PFSK-1 (cell line): ENCODE data around the gene ZMYND11.

Source experiments
- FOXP2 ChIP-seq: optimal IDR thresholded peaks from 2 replicates; pipeline ENCODE3; 2011; ENCODE audit warnings: borderline replicate concordance, control low read depth, inconsistent platforms; ENCODE audit not compliant: insufficient read depth; ENCODE audit errors: extremely low read length, extremely low read depth
- POLR2AphosphoS5 ChIP-seq: IDR thresholded peaks from 2 replicates; pipeline ENCODE4 v1.6.1; 2012; ENCODE audit warnings: low read depth, mild to moderate bottlenecking, control low read depth, low read length, moderate library complexity
- REST ChIP-seq, 2 experiments: IDR thresholded peaks; 2 replicates each; pipeline versions ENCODE4 v1.6.1 to v1.8.0; 2011 to 2012; ENCODE audit warnings: low read depth in 2 of 2, low read length in 2 of 2, control low read depth in 1 of 2, inconsistent platforms in 1 of 2, mild to moderate bottlenecking in 1 of 2, moderate library complexity in 1 of 2; ENCODE audit not compliant: insufficient read depth in 1 of 2
- SIN3A ChIP-seq: IDR thresholded peaks from 2 replicates; pipeline ENCODE4 v1.6.1; 2012; ENCODE audit warnings: mild to moderate bottlenecking, low read length, moderate library complexity, borderline replicate concordance; ENCODE audit not compliant: insufficient read depth
- TAF1 ChIP-seq: IDR thresholded peaks from 2 replicates; pipeline ENCODE4 v1.6.1; 2012; ENCODE audit warnings: low read length, control low read depth, borderline replicate concordance; ENCODE audit not compliant: insufficient read depth

ZMYND11 gene

GRCh38 chr10:132946-133898 is 2.0 kb upstream of the ZMYND11 start:
- TF ChIP-seq SIN3A (no peak), FOXP2 (no peak), REST (IDR thresholded peaks at IDR 0.05; ENCODE audit: insufficient read depth in 1 of 2, low read depth in 2 of 2, low read length in 2 of 2) (no peak), POLR2AphosphoS5 (no peak), TAF1 (no peak)

GRCh38 chr10:134247-135131 is 766 bp upstream of the ZMYND11 start:
- TF ChIP-seq REST (IDR thresholded peaks at IDR 0.05; ENCODE audit: insufficient read depth in 1 of 2, low read depth in 2 of 2, low read length in 2 of 2) (no peak), POLR2AphosphoS5 (no peak), TAF1 (no peak), SIN3A (no peak), FOXP2 (no peak)

GRCh38 chr10:135601-136464 is 578 bp downstream of the ZMYND11 start:
- TF ChIP-seq SIN3A (no peak), TAF1 (0 out of 2 replicates have a peak, but pooled peaks have one; percentile 8), REST (IDR thresholded peaks at IDR 0.05; ENCODE audit: insufficient read depth in 1 of 2, low read depth in 2 of 2, low read length in 2 of 2) (no peak), FOXP2 (peak; percentile 9), POLR2AphosphoS5 (no peak)

GRCh38 chr10:136465-136762 is 1.2 kb downstream of the ZMYND11 start:
- TF ChIP-seq FOXP2 (no peak), REST (IDR thresholded peaks at IDR 0.05; ENCODE audit: insufficient read depth in 1 of 2, low read depth in 2 of 2, low read length in 2 of 2) (no peak)
